HFF-Myc (cell line): Measurements from ENCODE around the gene SLC39A8.

Experiments used
- DNase-seq: peaks from one replicate; pipeline ENCODE4 v3.0.0-alpha.2; 2011; ENCODE audit warnings: low read depth; ENCODE audit errors: extremely low read depth
- H3K4me3 ChIP-seq: replicated peaks from 2 replicates; pipeline ENCODE4 v1.5.1; 2011; ENCODE audit warnings: low read depth, mild to moderate bottlenecking, control low read depth, low read length
- TF ChIP-seq, protein P1 (sequence below): IDR thresholded peaks from 2 replicates; pipeline ENCODE4 v1.5.1; 2012; ENCODE audit warnings: mild to moderate bottlenecking, low read depth, low read length, control low read depth; ENCODE audit errors: missing control alignments

Gene SLC39A8

DNA sequence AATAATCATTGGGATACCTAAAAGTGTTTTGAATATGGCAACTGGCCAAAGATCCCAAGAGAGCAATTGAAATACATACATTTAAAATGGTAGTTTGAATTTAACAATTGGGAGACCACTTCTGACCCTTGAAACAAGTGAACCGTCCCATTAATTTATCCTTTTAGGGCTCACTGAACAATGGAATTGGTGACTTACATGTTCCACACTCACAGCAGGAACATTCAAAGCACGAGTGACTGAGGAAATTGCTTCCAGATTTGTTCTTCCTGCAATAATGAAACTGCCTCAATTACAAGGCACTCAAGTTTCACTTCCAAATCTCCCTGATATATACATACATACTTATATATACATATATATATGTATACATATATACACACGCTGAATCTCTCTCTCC, 20.6 kb downstream of the SLC39A8 start:
- H3K4me3 ChIP-seq, result no peak overlapping the region
- TF ChIP-seq, protein P1, sequence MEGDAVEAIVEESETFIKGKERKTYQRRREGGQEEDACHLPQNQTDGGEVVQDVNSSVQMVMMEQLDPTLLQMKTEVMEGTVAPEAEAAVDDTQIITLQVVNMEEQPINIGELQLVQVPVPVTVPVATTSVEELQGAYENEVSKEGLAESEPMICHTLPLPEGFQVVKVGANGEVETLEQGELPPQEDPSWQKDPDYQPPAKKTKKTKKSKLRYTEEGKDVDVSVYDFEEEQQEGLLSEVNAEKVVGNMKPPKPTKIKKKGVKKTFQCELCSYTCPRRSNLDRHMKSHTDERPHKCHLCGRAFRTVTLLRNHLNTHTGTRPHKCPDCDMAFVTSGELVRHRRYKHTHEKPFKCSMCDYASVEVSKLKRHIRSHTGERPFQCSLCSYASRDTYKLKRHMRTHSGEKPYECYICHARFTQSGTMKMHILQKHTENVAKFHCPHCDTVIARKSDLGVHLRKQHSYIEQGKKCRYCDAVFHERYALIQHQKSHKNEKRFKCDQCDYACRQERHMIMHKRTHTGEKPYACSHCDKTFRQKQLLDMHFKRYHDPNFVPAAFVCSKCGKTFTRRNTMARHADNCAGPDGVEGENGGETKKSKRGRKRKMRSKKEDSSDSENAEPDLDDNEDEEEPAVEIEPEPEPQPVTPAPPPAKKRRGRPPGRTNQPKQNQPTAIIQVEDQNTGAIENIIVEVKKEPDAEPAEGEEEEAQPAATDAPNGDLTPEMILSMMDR, result no peak
- no peak for DNase-seq

DNA sequence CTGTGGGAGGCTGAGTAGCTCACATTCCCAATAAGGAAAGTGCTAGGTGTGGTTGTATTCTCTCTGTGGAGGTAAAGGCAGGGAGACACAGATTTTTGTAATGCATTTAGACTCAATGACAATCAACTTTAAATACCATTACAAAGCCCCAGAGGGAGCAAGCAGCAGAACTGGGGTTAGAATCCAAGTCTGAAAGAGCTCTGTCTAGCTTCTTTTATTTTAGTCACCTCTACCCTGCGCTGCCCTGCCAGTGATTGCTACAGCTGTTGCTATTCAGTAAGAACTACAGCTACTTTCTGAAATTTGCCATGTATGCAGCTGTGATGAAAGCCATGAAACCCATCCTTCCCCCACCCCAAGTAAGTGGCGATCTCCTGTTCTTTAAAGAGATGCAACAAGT, 22.5 kb downstream of the SLC39A8 start:
- no peak for DNase-seq
- no peak overlapping the region for H3K4me3 ChIP-seq
- TF ChIP-seq, protein P1, result no peak

- no peak for DNase-seq
- H3K4me3 ChIP-seq, result no peak overlapping the region
- TF ChIP-seq, protein P1, result no peak
Measured at GRCh38 chr4:102321260-102321995, 23.9 kb downstream of the SLC39A8 start.

DNA sequence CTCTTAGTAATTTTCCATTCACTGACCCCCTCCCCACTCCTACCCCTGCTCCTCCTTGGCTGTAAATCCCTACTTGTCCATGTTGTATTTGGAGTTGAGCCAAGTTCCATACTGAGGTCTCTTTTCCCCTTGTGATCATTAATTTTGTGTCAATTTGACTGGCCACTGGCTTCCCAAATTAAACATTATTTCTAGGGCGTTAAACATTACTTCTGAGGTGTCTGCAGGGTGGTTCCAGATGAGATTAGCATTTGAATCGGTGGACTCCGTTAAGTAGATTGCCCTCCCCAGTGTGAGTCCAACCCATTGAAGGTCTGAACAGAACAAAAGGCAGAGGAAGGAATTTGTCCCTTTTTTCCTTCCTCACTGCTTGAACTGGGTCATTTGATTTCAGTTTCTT, 25.7 kb downstream of the SLC39A8 start:
- H3K4me3 ChIP-seq, result no peak overlapping the region
- TF ChIP-seq, protein P1, result no peak

GRCh38 chr4:102318526-102318925, 26.8 kb downstream of the SLC39A8 start:
- TF ChIP-seq, protein P1, result no peak
- DNase-seq, result no peak
- H3K4me3 ChIP-seq, result no peak overlapping the region

More for the DNA sequence above, 25.7 kb downstream of the SLC39A8 start:
- no peak for DNase-seq

DNA sequence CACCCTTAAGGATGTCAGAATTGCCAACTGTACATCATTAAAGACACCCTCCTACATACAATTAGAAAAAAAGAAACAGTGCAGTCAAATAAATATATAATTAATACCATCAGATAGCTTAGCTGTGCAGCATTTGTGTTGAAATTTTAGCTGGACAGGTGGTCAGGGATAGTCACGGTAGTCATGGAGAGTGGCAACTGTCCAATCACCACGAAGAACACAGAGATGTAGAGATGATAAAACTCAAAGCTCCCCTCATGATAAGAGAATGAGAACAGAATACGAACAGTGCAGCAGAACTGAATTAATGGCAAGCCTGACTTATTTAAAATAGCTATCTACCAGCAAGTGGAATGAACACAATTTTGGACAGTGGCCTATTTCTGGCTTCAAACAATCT, 27.2 kb downstream of the SLC39A8 start:
- DNase-seq, result no peak
- H3K4me3 ChIP-seq, result no peak overlapping the region
- TF ChIP-seq, protein P1, result no peak

DNA sequence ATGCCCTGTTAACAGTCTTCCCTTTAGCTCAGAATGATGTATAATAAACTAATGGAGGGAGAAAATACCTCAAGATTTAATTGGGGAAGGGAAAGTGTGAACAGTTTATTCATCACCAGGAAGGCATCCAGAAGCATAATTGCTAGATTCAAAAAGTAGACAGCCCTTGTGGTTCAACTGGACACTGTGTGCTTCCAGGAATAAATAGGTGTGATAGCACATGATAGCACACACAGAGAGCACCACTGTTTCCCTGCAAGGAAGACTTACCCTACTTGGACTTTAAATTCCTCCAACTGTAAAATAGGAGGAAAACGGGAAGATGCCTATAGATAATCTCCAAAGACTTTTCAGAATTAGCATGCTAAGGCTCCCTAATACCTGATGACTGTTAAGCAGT, 27.8 kb downstream of the SLC39A8 start:
- TF ChIP-seq, protein P1, result no peak
- no peak for DNase-seq
- H3K4me3 ChIP-seq, result no peak overlapping the region
